ENCODE measurements around the gene TAS2R38. TPM values are rescaled to one million over a fixed set of nuclear protein-coding genes. Genes with fewer than 3 reads are reported as not detected.

Gene TAS2R38
- total and polyA plus RNA-seq, 7 donors: not detected

- Histone ChIP-seq H3K36me3 (no peaks in the 10 kb centered on the region), H3K4me1 (no peaks in the 10 kb centered on the region), H3K27me3 (no peaks in the 10 kb centered on the region), H3K27ac (no peak overlapping the region), H3K9me3 (no peaks in the 10 kb centered on the region), H3K4me3 (no peak overlapping the region)
- WGBS, 2 donors: 77 to 85% methylated on average over 2 of the region's 2 CpGs
- no peak for TF ChIP-seq POLR2AphosphoS5 (IDR thresholded peaks at IDR 0.05)
- no peak for TF ChIP-seq EP300 (IDR thresholded peaks at IDR 0.05)
- no peak for TF ChIP-seq POLR2A (IDR thresholded peaks at IDR 0.05)
- no peak for TF ChIP-seq CTCF (IDR thresholded peaks at IDR 0.05)
- no peak for DNase-seq
- intact Hi-C loops (cut with DNase I): no loop called here
Measured at GRCh38 chr7:141949021-141949420, 24.6 kb downstream of the TAS2R38 start.

GRCh38 chr7:141946796-141947195 lies 26.8 kb downstream of the TAS2R38 start, which contains the start of gene CLEC5A:
Gene CLEC5A, minus strand, starts transcription at chr7:141946974. Its CDS starts 682 bp downstream, at chr7:141946292.
- Histone ChIP-seq H3K27me3 (no peaks in the 10 kb centered on the region), H3K4me3 (no peak within 1 kb of the TSS), H3K36me3 (no peaks in the 10 kb centered on the region), H3K4me1 (no peaks in the 10 kb centered on the region), H3K27ac (no peak within 1 kb of the TSS), H3K9me3 (no peaks in the 10 kb centered on the region)
- no peak for DNase-seq
- WGBS, 2 donors: 77 to 80% methylated on average over 3 of the region's 3 CpGs
- intact Hi-C loops (cut with DNase I): no loop called here
- TF ChIP-seq POLR2A (IDR thresholded peaks at IDR 0.05) (no peak), CTCF (IDR thresholded peaks at IDR 0.05) (no peak), POLR2AphosphoS5 (IDR thresholded peaks at IDR 0.05) (no peak)

- no peak overlapping the region for H3K27ac ChIP-seq
- intact Hi-C loops (cut with DNase I): no loop called here
- H3K9me3 ChIP-seq: peaks cover 0 to 6% (median 0%) of the 10 kb centered on the region in 4 donors
- DNase-seq: no peak
- H3K4me1 ChIP-seq: no peaks in the 10 kb centered on the region
- TF ChIP-seq POLR2AphosphoS5 (IDR thresholded peaks at IDR 0.05) (no peak), POLR2A (IDR thresholded peaks at IDR 0.05) (no peak), EP300 (IDR thresholded peaks at IDR 0.05) (no peak), CTCF (IDR thresholded peaks at IDR 0.05) (no peak)
- WGBS, 2 donors: 51 to 67% methylated on average over 3 of the region's 3 CpGs
- no peaks in the 10 kb centered on the region for H3K36me3 ChIP-seq
- no peak overlapping the region for H3K4me3 ChIP-seq
- H3K27me3 ChIP-seq: no peaks in the 10 kb centered on the region
Measured at GRCh38 chr7:141945356-141945755, 28.2 kb downstream of the TAS2R38 start.

- Histone ChIP-seq H3K4me3 (no peak overlapping the region), H3K36me3 (no peaks in the 10 kb centered on the region), H3K27ac (no peak overlapping the region), H3K27me3 (no peaks in the 10 kb centered on the region), H3K4me1 (no peaks in the 10 kb centered on the region), H3K9me3 (peaks cover 0 to 6% (median 0%) of the 10 kb centered on the region in 4 donors)
- no peak for DNase-seq
- intact Hi-C loops (cut with DNase I): no loop called here
- TF ChIP-seq POLR2AphosphoS5 (IDR thresholded peaks at IDR 0.05) (no peak), EP300 (IDR thresholded peaks at IDR 0.05) (no peak), POLR2A (IDR thresholded peaks at IDR 0.05) (no peak), CTCF (IDR thresholded peaks at IDR 0.05) (no peak)
- WGBS, 2 donors: 80 to 85% methylated on average over 3 of the region's 3 CpGs
Measured at GRCh38 chr7:141944811-141945210, 28.8 kb downstream of the TAS2R38 start.

- intact Hi-C loops (cut with DNase I): no loop called here
- Histone ChIP-seq H3K9me3 (peaks cover 0 to 6% (median 0%) of the 10 kb centered on the region in 4 donors), H3K4me1 (no peaks in the 10 kb centered on the region), H3K27ac (no peak overlapping the region), H3K4me3 (no peak overlapping the region), H3K36me3 (no peaks in the 10 kb centered on the region), H3K27me3 (no peaks in the 10 kb centered on the region)
- no peak for DNase-seq
- WGBS, 2 donors: 68 to 78% methylated on average over 1 of the region's 1 CpG
- TF ChIP-seq CTCF (IDR thresholded peaks at IDR 0.05) (no peak), POLR2A (IDR thresholded peaks at IDR 0.05) (no peak), EP300 (IDR thresholded peaks at IDR 0.05) (no peak), POLR2AphosphoS5 (IDR thresholded peaks at IDR 0.05) (no peak)
Measured at GRCh38 chr7:141943846-141944245, 29.7 kb downstream of the TAS2R38 start.
